HepG2 (cell line): ENCODE measurements around the gene PODN. TPM values are rescaled to one million over a fixed set of nuclear protein-coding genes. Genes with fewer than 3 reads are reported as not detected.

Source experiments
- CBFB ChIP-seq: sonication (generic); formaldehyde crosslinking; IDR thresholded peaks from 2 replicates; pipeline ENCODE4 v1.4.0; 2020; ENCODE audit warnings: missing genetic modification reagents
- CBX2 ChIP-seq, 2 experiments: fragments of 200-600 bp in 1 of 2; sonication (generic); formaldehyde crosslinking in 1 of 2; IDR thresholded peaks; 2 replicates each; pipeline versions ENCODE4 v1.7.0 to v1.8.1; 2018 to 2022; ENCODE audit warnings: low read depth in 2 of 2, low read length in 1 of 2, mild to moderate bottlenecking in 1 of 2, missing genetic modification reagents in 1 of 2
- CREB1 ChIP-seq, 2 experiments: fragments of 450-650 bp in 1 of 2; IDR thresholded peaks; 2 replicates each; pipeline ENCODE4 v1.6.1; 2016 to 2017; ENCODE audit warnings: control low read depth in 1 of 2, mild to moderate bottlenecking in 1 of 2, missing compliant biosample characterization in 1 of 2, missing genetic modification characterization in 1 of 2
- DPF2 ChIP-seq: sonication (generic); formaldehyde crosslinking; IDR thresholded peaks from 2 replicates; pipeline ENCODE4 v1.4.0; 2020; ENCODE audit warnings: mild to moderate bottlenecking, low read depth, missing genetic modification reagents, borderline replicate concordance
- FOSL2 ChIP-seq: sonication (generic); formaldehyde crosslinking; IDR thresholded peaks from 2 replicates; pipeline ENCODE4 v1.4.0; 2020; ENCODE audit warnings: missing genetic modification reagents
- FOXA3 ChIP-seq: IDR thresholded peaks from 2 replicates; pipeline ENCODE4 v1.6.1; 2016; ENCODE audit warnings: missing genetic modification reagents, missing compliant biosample characterization
- FOXO1 ChIP-seq: sonication (generic); formaldehyde crosslinking; IDR thresholded peaks from 2 replicates; pipeline ENCODE4 v1.4.0; 2020; ENCODE audit warnings: missing genetic modification reagents
- GABPB1 ChIP-seq: IDR thresholded peaks from 2 replicates; pipeline ENCODE4 v1.6.1; 2016; ENCODE audit warnings: mild to moderate bottlenecking, missing genetic modification reagents, moderate library complexity, missing compliant biosample characterization
- HNF4A ChIP-seq: sonication (generic); formaldehyde crosslinking; IDR thresholded peaks from 2 replicates; pipeline ENCODE4 v1.4.0; 2020; ENCODE audit warnings: missing genetic modification reagents
- HNRNPL ChIP-seq: fragments of 200-400 bp; formaldehyde crosslinking; IDR thresholded peaks from 2 replicates; pipeline ENCODE4 v1.6.1; 2017; ENCODE audit warnings: mild to moderate bottlenecking, low read depth, low read length
- MAFF ChIP-seq: IDR thresholded peaks from 2 replicates; pipeline ENCODE4 v1.6.1; 2011; ENCODE audit warnings: low read depth, low read length, improper control_type of control experiment
- MTA1 ChIP-seq: sonication (generic); formaldehyde crosslinking; IDR thresholded peaks from 2 replicates; pipeline ENCODE4 v1.4.0; 2020; ENCODE audit warnings: missing genetic modification reagents, mild to moderate bottlenecking, borderline replicate concordance
- NR2C2 ChIP-seq: sonication (generic); formaldehyde crosslinking; IDR thresholded peaks from 2 replicates; pipeline ENCODE4 v1.4.0; 2020; ENCODE audit warnings: missing genetic modification reagents, mild to moderate bottlenecking, moderate library complexity, borderline replicate concordance
- NR2F2 ChIP-seq: IDR thresholded peaks from 2 replicates; pipeline ENCODE4 v1.6.1; 2012; ENCODE audit warnings: low read depth, inconsistent platforms, borderline replicate concordance
- NR2F6 ChIP-seq, 2 experiments: IDR thresholded peaks; 2 replicates each; pipeline ENCODE4 v1.6.1; 2016; ENCODE audit warnings: antibody characterized with exemption in 1 of 2, mild to moderate bottlenecking in 1 of 2
- RXRA ChIP-seq: sonication (generic); formaldehyde crosslinking; IDR thresholded peaks from 2 replicates; pipeline ENCODE4 v1.5.1; 2020; ENCODE audit warnings: missing genetic modification reagents
- SRSF1 ChIP-seq: fragments of 200-400 bp; formaldehyde crosslinking; optimal IDR thresholded peaks from 2 replicates; pipeline ENCODE3; 2017; ENCODE audit warnings: mild to moderate bottlenecking, low read depth, low read length, moderate library complexity
- YEATS4 ChIP-seq: sonication (generic); formaldehyde crosslinking; IDR thresholded peaks from 2 replicates; pipeline ENCODE4 v1.4.0; 2020; ENCODE audit warnings: missing genetic modification reagents, borderline replicate concordance
- ZBTB10 ChIP-seq: sonication (generic); formaldehyde crosslinking; IDR thresholded peaks from 2 replicates; pipeline ENCODE4 v1.4.0; 2020; ENCODE audit warnings: missing genetic modification reagents, borderline replicate concordance
- ZBTB3 ChIP-seq: sonication (generic); formaldehyde crosslinking; IDR thresholded peaks from 2 replicates; pipeline ENCODE4 v1.4.0; 2020; ENCODE audit warnings: low read depth, mild to moderate bottlenecking, moderate library complexity, missing genetic modification reagents, borderline replicate concordance
- ZMYM3 ChIP-seq: sonication (generic); formaldehyde crosslinking; IDR thresholded peaks from 2 replicates; pipeline ENCODE4 v1.5.1; 2020; ENCODE audit warnings: mild to moderate bottlenecking, missing genetic modification reagents
- ZNF510 ChIP-seq: sonication (generic); formaldehyde crosslinking; IDR thresholded peaks from 2 replicates; pipeline ENCODE4 v1.4.0; 2020; ENCODE audit warnings: low read depth, mild to moderate bottlenecking, missing genetic modification reagents
- ZNF709 ChIP-seq: sonication (generic); formaldehyde crosslinking; IDR thresholded peaks from 2 replicates; pipeline ENCODE4 v1.5.0; 2020; ENCODE audit warnings: mild to moderate bottlenecking, missing genetic modification reagents
- polyA plus RNA-seq, 8 experiments: library from polyadenylated mRNA; depleted of rRNA in 3 of 8; stranded (reverse) in 7 of 8; unstranded in 1 of 8; fragments of >200 nt; fragmentation: Illumina TruSeq in 4 of 8; extraction: Trizol in 4 of 8; gene quantifications; 2 replicates each; pipeline versions ENCODE4 v1.2.1 to v1.2.3, GENCODE V29; 2011 to 2016; ENCODE audit warnings: low read depth in 4 of 8, missing spikeins in 1 of 8, mixed read lengths in 1 of 8; ENCODE audit not compliant: insufficient read depth in 1 of 8
- total RNA-seq, 5 experiments: library from RNA; depleted of rRNA; stranded (reverse); fragments of >200 nt; fragmentation: Illumina TruSeq; extraction: Trizol; gene quantifications; 2 replicates each; pipeline ENCODE4 v1.2.3, GENCODE V29; 2016; ENCODE audit warnings: low read depth in 1 of 5
- TF ChIP-seq, protein P1 (sequence below): sonication (generic); formaldehyde crosslinking; IDR thresholded peaks from 2 replicates; pipeline ENCODE4 v1.4.0; 2020; ENCODE audit warnings: mild to moderate bottlenecking, missing genetic modification reagents, borderline replicate concordance

PODN gene
- total and polyA plus RNA-seq, 2 of the 13 experiments (the other 11 are each of a cell fraction or from before 2014, with no cell fraction given), result 0.13 TPM; not detected in 1

DNA sequence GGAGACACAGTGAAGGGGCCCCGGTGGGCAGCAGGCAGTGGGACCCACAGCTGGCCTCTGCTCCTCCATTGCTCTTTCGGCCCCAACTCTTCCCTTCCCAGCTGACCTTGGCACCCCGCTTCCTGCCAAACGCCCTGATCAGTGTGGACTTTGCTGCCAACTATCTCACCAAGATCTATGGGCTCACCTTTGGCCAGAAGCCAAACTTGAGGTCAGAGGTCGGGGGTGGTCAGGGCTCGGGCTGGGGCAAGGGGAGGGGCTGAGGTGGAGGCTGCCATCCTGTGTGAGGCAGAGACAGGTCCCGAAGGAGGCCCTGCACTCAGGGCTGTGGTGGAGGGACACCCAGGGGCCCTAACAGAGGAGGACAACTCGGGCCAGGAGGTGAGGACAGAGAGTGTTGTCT, 13.7 kb downstream of the PODN start (continued):
- TF ChIP-seq NR2F2, result peak; percentile 88
- TF ChIP-seq ZNF510 (CRISPR knock-in tag), result no peak
- peak; percentile 73; the same call in 1 of the 2 replicates for TF ChIP-seq ZBTB10
- peak; percentile 85 for TF ChIP-seq HNF4A (CRISPR knock-in tag)
- TF ChIP-seq YEATS4 (CRISPR knock-in tag), result no peak
- no peak for TF ChIP-seq ZBTB3 (CRISPR knock-in tag)
- TF ChIP-seq NR2C2, result peak; percentile 91
- 0 out of 2 replicates have a peak, but pooled peaks have one; percentile 6 for TF ChIP-seq FOSL2 (CRISPR knock-in tag)
- TF ChIP-seq RXRA (CRISPR knock-in tag), result peak; percentile 42; the same call in 1 of the 2 replicates
- TF ChIP-seq, protein P1, sequence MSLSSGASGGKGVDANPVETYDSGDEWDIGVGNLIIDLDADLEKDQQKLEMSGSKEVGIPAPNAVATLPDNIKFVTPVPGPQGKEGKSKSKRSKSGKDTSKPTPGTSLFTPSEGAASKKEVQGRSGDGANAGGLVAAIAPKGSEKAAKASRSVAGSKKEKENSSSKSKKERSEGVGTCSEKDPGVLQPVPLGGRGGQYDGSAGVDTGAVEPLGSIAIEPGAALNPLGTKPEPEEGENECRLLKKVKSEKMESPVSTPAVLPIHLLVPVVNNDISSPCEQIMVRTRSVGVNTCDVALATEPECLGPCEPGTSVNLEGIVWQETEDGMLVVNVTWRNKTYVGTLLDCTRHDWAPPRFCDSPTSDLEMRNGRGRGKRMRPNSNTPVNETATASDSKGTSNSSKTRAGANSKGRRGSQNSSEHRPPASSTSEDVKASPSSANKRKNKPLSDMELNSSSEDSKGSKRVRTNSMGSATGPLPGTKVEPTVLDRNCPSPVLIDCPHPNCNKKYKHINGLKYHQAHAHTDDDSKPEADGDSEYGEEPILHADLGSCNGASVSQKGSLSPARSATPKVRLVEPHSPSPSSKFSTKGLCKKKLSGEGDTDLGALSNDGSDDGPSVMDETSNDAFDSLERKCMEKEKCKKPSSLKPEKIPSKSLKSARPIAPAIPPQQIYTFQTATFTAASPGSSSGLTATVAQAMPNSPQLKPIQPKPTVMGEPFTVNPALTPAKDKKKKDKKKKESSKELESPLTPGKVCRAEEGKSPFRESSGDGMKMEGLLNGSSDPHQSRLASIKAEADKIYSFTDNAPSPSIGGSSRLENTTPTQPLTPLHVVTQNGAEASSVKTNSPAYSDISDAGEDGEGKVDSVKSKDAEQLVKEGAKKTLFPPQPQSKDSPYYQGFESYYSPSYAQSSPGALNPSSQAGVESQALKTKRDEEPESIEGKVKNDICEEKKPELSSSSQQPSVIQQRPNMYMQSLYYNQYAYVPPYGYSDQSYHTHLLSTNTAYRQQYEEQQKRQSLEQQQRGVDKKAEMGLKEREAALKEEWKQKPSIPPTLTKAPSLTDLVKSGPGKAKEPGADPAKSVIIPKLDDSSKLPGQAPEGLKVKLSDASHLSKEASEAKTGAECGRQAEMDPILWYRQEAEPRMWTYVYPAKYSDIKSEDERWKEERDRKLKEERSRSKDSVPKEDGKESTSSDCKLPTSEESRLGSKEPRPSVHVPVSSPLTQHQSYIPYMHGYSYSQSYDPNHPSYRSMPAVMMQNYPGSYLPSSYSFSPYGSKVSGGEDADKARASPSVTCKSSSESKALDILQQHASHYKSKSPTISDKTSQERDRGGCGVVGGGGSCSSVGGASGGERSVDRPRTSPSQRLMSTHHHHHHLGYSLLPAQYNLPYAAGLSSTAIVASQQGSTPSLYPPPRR (CRISPR knock-in tag), result peak; percentile 65; the same call in 1 of the 2 replicates
- 0 out of 2 replicates have a peak, but pooled peaks have one; percentile 19 for TF ChIP-seq DPF2 (CRISPR knock-in tag)
- TF ChIP-seq ZMYM3, result peak; percentile 79
- TF ChIP-seq FOXA3 (CRISPR knock-in tag), result peak; percentile 28; the same call in 1 of the 2 replicates
- no peak for TF ChIP-seq CBX2 (IDR thresholded peaks at IDR 0.05; ENCODE audit: low read depth, low read length)
- TF ChIP-seq CBX2 (CRISPR knock-in tag; IDR thresholded peaks at IDR 0.05; ENCODE audit: low read depth), result no peak
- TF ChIP-seq HNRNPL, result peak; percentile 69
- peak; percentile 51; the same call in 1 of the 2 replicates for TF ChIP-seq MTA1 (CRISPR knock-in tag)
- TF ChIP-seq CBFB (CRISPR knock-in tag), result no peak
- TF ChIP-seq MAFF, result no peak
- TF ChIP-seq FOXO1 (CRISPR knock-in tag), result peak; percentile 8; the same call in 1 of the 2 replicates
- TF ChIP-seq ZNF709 (CRISPR knock-in tag), result no peak
- peak; percentile 91 for TF ChIP-seq NR2F6 (IDR thresholded peaks at IDR 0.05)
- peak; percentile 94 for TF ChIP-seq NR2F6 (CRISPR knock-in tag; IDR thresholded peaks at IDR 0.05)
- 0 out of 2 replicates have a peak, but pooled peaks have one; percentile 24 for TF ChIP-seq GABPB1 (CRISPR knock-in tag)
- no peak for TF ChIP-seq CREB1 (IDR thresholded peaks at IDR 0.05)
- TF ChIP-seq CREB1 (CRISPR knock-in tag; IDR thresholded peaks at IDR 0.05), result no peak
- TF ChIP-seq SRSF1, result no peak
